PC-3 (cell line): ENCODE data around the gene STK4.

Source experiments
- CTCF ChIP-seq: fragments of 300-600 bp; sonication (generic); conservative IDR thresholded peaks from 2 replicates; pipeline ENCODE4 v1.5.1; 2017; ENCODE audit warnings: antibody characterized with exemption, low read depth, mild to moderate bottlenecking, low read length
- EZH2 ChIP-seq: fragments of 300-600 bp; sonication (generic); IDR thresholded peaks from one replicate; pipeline ENCODE4 v1.6.1; 2017; ENCODE audit warnings: antibody characterized with exemption, mild to moderate bottlenecking, low read length; ENCODE audit not compliant: unreplicated experiment

DNA sequence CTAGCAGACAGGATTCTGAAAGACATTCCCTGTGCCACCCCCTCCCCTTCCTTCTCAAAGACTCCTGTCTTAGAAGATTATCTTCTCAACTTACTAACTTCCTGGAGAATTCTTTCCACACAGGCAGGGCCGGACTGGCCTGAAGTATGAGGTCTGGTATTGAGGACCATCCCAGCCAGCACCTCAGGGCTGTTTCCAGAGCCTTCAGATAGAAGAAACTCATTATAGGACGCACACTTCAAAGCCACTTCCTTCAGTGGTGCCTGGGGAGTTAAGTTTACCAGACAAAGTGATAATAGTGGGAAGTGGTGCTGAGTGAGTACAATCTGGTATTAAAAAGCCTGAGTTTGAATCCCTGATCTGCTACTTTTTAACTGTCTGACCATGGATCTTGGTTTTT, 119.0 kb downstream of the STK4 start:
- TF ChIP-seq CTCF (no peak), EZH2 (no peak)
